Body of pancreas (tissue), 4 donors: ENCODE measurements around the gene PPP1R12A.

Experiments used
- POLR2A ChIP-seq, 3 donors: fragments of 450-650 bp; IDR thresholded peaks; one replicate each; pipeline ENCODE4 v1.6.1; 2016; ENCODE audit warnings: antibody characterized with exemption in 3 of 3, mild to moderate bottlenecking in 2 of 3
- TF ChIP-seq, protein P1 (sequence below), 7 experiments: fragments of 450-650 bp in 4 of 7; fragments of 200-600 bp in 3 of 7; sonication (generic) in 3 of 7; IDR thresholded peaks; one replicate each; pipeline ENCODE4 v1.5.1; 2016 to 2019; ENCODE audit warnings: antibody characterized with exemption in 7 of 7

DNA sequence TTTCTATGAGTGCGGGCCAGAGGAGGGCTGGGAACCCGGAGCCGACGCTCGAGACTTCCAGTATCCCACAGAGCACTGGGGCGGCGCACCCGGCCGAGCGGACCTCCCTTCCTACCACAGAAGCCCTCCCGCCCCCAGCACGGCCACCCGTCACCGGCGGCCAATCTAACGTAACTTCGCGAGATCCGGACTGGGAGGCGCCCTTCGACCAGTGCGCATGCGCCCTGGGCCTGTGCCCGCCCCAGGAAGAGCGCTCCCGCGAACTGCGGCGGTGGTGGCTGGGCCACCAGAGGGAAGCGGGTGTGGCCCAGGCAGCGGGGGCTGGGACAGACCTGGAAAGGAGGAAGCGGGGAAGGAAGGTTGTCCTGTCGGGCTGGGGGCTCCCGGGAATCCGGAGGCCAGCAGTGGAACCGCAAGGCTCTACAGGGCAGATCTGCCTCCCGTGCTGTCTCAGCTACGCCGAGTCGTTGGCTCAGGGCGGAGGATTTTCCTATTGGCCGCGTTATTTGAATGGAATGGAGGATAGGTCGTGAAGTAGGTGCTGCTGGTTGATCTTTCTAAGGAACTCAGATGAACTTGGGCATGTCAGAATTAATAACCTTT is at the start of gene PPP1R12A:
- TF ChIP-seq, protein P1, sequence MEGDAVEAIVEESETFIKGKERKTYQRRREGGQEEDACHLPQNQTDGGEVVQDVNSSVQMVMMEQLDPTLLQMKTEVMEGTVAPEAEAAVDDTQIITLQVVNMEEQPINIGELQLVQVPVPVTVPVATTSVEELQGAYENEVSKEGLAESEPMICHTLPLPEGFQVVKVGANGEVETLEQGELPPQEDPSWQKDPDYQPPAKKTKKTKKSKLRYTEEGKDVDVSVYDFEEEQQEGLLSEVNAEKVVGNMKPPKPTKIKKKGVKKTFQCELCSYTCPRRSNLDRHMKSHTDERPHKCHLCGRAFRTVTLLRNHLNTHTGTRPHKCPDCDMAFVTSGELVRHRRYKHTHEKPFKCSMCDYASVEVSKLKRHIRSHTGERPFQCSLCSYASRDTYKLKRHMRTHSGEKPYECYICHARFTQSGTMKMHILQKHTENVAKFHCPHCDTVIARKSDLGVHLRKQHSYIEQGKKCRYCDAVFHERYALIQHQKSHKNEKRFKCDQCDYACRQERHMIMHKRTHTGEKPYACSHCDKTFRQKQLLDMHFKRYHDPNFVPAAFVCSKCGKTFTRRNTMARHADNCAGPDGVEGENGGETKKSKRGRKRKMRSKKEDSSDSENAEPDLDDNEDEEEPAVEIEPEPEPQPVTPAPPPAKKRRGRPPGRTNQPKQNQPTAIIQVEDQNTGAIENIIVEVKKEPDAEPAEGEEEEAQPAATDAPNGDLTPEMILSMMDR (IDR thresholded peaks at IDR 0.05), result peak in 4 of 7 experiments; percentile 32 to 43 (median 43)
- TF ChIP-seq POLR2A (IDR thresholded peaks at IDR 0.05), result peak; percentile 92 to 97 (median 97)
